ENCODE data around the gene DUSP22.
"Not testable (repeated sequence)": the region's sequence is repeated elsewhere in the genome, so short reads cannot be mapped to it uniquely, and the experiment has no call there.

DUSP22 gene

GRCh38 chr6:322940-323729 lies 30.8 kb downstream of the DUSP22 start:
- no peak for DNase-seq (ENCODE audit: low read depth in 1 of 2, low spot score in 1 of 2)

GRCh38 chr6:323730-324088 lies 31.4 kb downstream of the DUSP22 start:
- DNase-seq (ENCODE audit: low read depth in 1 of 2, low spot score in 1 of 2): no peak

- DNase-seq (ENCODE audit: low read depth in 1 of 2, low spot score in 1 of 2): no peak
Measured at GRCh38 chr6:324116-324728, 31.9 kb downstream of the DUSP22 start.

- DNase-seq (ENCODE audit: low read depth in 1 of 2, low spot score in 1 of 2): no peak
Measured at GRCh38 chr6:324729-325125, 32.4 kb downstream of the DUSP22 start.

GRCh38 chr6:325161-325860 lies 33.0 kb downstream of the DUSP22 start:
- not testable (repeated sequence) for DNase-seq (ENCODE audit: low read depth in 1 of 2, low spot score in 1 of 2)

- DNase-seq (ENCODE audit: low read depth in 1 of 2, low spot score in 1 of 2): not testable (repeated sequence)
Measured at GRCh38 chr6:326066-326465, 33.8 kb downstream of the DUSP22 start.

GRCh38 chr6:326896-327537 lies 34.7 kb downstream of the DUSP22 start:
- no peak for DNase-seq (ENCODE audit: low read depth in 1 of 2, low spot score in 1 of 2)

- DNase-seq (ENCODE audit: low read depth in 1 of 2, low spot score in 1 of 2): no peak
Measured at GRCh38 chr6:327538-328116, 35.3 kb downstream of the DUSP22 start.

- no peak for DNase-seq (ENCODE audit: low read depth in 1 of 2, low spot score in 1 of 2)
Measured at GRCh38 chr6:328136-328670, 35.9 kb downstream of the DUSP22 start.

- no peak for DNase-seq (ENCODE audit: low read depth in 1 of 2, low spot score in 1 of 2)
Measured at GRCh38 chr6:328924-329323, 36.6 kb downstream of the DUSP22 start.

- no peak for DNase-seq (ENCODE audit: low read depth in 1 of 2, low spot score in 1 of 2)
Measured at GRCh38 chr6:329888-330691, 37.8 kb downstream of the DUSP22 start.

GRCh38 chr6:330948-331347 lies 38.7 kb downstream of the DUSP22 start:
- no peak for DNase-seq (ENCODE audit: low read depth in 1 of 2, low spot score in 1 of 2)

- no peak for DNase-seq (ENCODE audit: low read depth in 1 of 2, low spot score in 1 of 2)
Measured at GRCh38 chr6:331622-332521, 39.6 kb downstream of the DUSP22 start.

- DNase-seq (ENCODE audit: low read depth in 1 of 2, low spot score in 1 of 2): no peak
Measured at GRCh38 chr6:332671-333070, 40.4 kb downstream of the DUSP22 start.

GRCh38 chr6:333379-334002 lies 41.2 kb downstream of the DUSP22 start:
- no peak for DNase-seq (ENCODE audit: low read depth in 1 of 2, low spot score in 1 of 2)

- no peak for DNase-seq (ENCODE audit: low read depth in 1 of 2, low spot score in 1 of 2)
Measured at GRCh38 chr6:334536-335510, 42.5 kb downstream of the DUSP22 start.

GRCh38 chr6:335572-335971 lies 43.3 kb downstream of the DUSP22 start:
- DNase-seq (ENCODE audit: low read depth in 1 of 2, low spot score in 1 of 2): no peak
